Right renal pelvis (tissue), 4 donors: ENCODE measurements around the gene MRPS31. TPM values are rescaled to one million over a fixed set of nuclear protein-coding genes. Genes with fewer than 3 reads are reported as not detected.

Experiments
- DNase-seq, 4 donors: peaks; one replicate each; pipeline ENCODE4 v3.0.0-alpha.2; 2013; ENCODE audit warnings: low read depth in 4 of 4, low spot score in 3 of 4, missing footprints in 1 of 4
- polyA plus RNA-seq, 4 donors: library from polyadenylated mRNA; unstranded; fragments of 120-200 nt; gene quantifications; one replicate each; pipeline ENCODE4 v1.2.1, GENCODE V29; 2013; ENCODE audit not compliant: insufficient read length in 4 of 4

MRPS31 gene
- polyA plus RNA-seq = 10 to 100 TPM; 43.4 to 50.0 (median 47.8) TPM

GRCh38 chr13:40770934-40771618 is at the start of gene MRPS31:
TSS of gene MRPS31 (minus strand) at chr13:40771190. CDS start at chr13:40771136, 54 bp downstream.
- DNase-seq = peak; percentile 87 to 90 (median 89)

GRCh38 chr13:40819797-40820315 is 48.9 kb upstream of the MRPS31 start:
- no peak for DNase-seq

- DNase-seq = no peak
Observed at GRCh38 chr13:40818926-40819325, 47.9 kb upstream of the MRPS31 start.

GRCh38 chr13:40814803-40815202 is 43.8 kb upstream of the MRPS31 start:
- DNase-seq = no peak

GRCh38 chr13:40813667-40814454 is 42.9 kb upstream of the MRPS31 start:
- DNase-seq = no peak

- no peak for DNase-seq
Observed at GRCh38 chr13:40812724-40813445, 41.9 kb upstream of the MRPS31 start.

GRCh38 chr13:40812102-40812501 is 41.1 kb upstream of the MRPS31 start:
- no peak for DNase-seq

- no peak for DNase-seq
Observed at GRCh38 chr13:40809471-40809870, 38.5 kb upstream of the MRPS31 start.

- DNase-seq = no peak
Observed at GRCh38 chr13:40806241-40806640, 35.3 kb upstream of the MRPS31 start.

GRCh38 chr13:40803316-40803715 is 32.3 kb upstream of the MRPS31 start:
- DNase-seq = no peak

- DNase-seq = no peak
Observed at GRCh38 chr13:40801255-40802217, 30.5 kb upstream of the MRPS31 start.

- DNase-seq = no peak
Observed at GRCh38 chr13:40800559-40800958, 29.6 kb upstream of the MRPS31 start.

- DNase-seq = no peak
Observed at GRCh38 chr13:40799508-40799907, 28.5 kb upstream of the MRPS31 start.

- no peak for DNase-seq
Observed at GRCh38 chr13:40798380-40798779, 27.4 kb upstream of the MRPS31 start.

- DNase-seq = no peak
Observed at GRCh38 chr13:40796649-40797048, 25.7 kb upstream of the MRPS31 start.

- no peak for DNase-seq
Observed at GRCh38 chr13:40794414-40795368, 23.7 kb upstream of the MRPS31 start.

- no peak for DNase-seq
Observed at GRCh38 chr13:40793339-40793738, 22.3 kb upstream of the MRPS31 start.

- no peak for DNase-seq
Observed at GRCh38 chr13:40792284-40793051, 21.5 kb upstream of the MRPS31 start.
